ENCODE data around the gene PCNX4. TPM values are rescaled to one million over a fixed set of nuclear protein-coding genes. Genes with fewer than 3 reads are reported as not detected.
A peak's percentile ranks its signal among the peaks of the same experiment; 100 is the strongest.

The PCNX4 gene
- total RNA-seq, 2 experiments from 2014 or later = 49.1 to 54.4 TPM

- intact Hi-C loops (cut with micrococcal nuclease; ENCODE audit: unreplicated experiment) = no loop called here
- no peak for DNase-seq (ENCODE audit: low spot score)
- H3K4me3 ChIP-seq (ENCODE audit: low read depth, low read length, poor library complexity, severe bottlenecking) = no peak overlapping the region
- peaks cover 5% of the 10 kb centered on the region for H3K4me1 ChIP-seq (ENCODE audit: insufficient read depth, low read length, poor library complexity, severe bottlenecking)
- no peaks in the 10 kb centered on the region for H3K79me2 ChIP-seq (ENCODE audit: insufficient read depth, low read depth, low read length)
- no peaks in the 10 kb centered on the region for H3K9me2 ChIP-seq (ENCODE audit: insufficient read depth, low read length)
- H3K9me3 ChIP-seq (ENCODE audit: low read length) = no peaks in the 10 kb centered on the region; the same call in 1 of the 2 replicates
- BruUV-seq (replicated peaks) = no TSS peak
- H4K20me1 ChIP-seq (ENCODE audit: insufficient read depth, low read length) = no peaks in the 10 kb centered on the region
- no peaks in the 10 kb centered on the region for H3K36me3 ChIP-seq (ENCODE audit: insufficient read depth, low read length)
- H3K4me2 ChIP-seq (ENCODE audit: low read length) = no peak overlapping the region
- H3K27ac ChIP-seq (ENCODE audit: low read depth, low read length, poor library complexity, severe bottlenecking) = no peak overlapping the region
- TF ChIP-seq EZH2phosphoT487 (IDR thresholded peaks at IDR 0.05; ENCODE audit: borderline replicate concordance, low read depth, low read length) = no peak
- no peak for TF ChIP-seq CTCF (conservative IDR thresholded peaks at IDR 0.05; ENCODE audit: low read length)
- CTCF ChIA-PET (ENCODE audit: unreplicated experiment) = no interaction called here
- H2AFZ ChIP-seq (ENCODE audit: low read length) = no peak overlapping the region
- POLR2A ChIA-PET = no interaction called here
These were observed 6.0 kb upstream of the PCNX4 start for GRCh38 chr14:60085693-60086092.

GRCh38 chr14:60087668-60088067, 4.1 kb upstream of the PCNX4 start:
- no peak overlapping the region for H3K4me2 ChIP-seq (ENCODE audit: low read length)
- BruUV-seq (replicated peaks) = no TSS peak
- H3K79me2 ChIP-seq (ENCODE audit: insufficient read depth, low read depth, low read length) = peaks cover 5% of the 10 kb centered on the region
- H3K9me3 ChIP-seq (ENCODE audit: low read length) = no peaks in the 10 kb centered on the region; the same call in 1 of the 2 replicates
- peaks cover 7% of the 10 kb centered on the region for H3K4me1 ChIP-seq (ENCODE audit: insufficient read depth, low read length, poor library complexity, severe bottlenecking)
- no peak overlapping the region for H3K27ac ChIP-seq (ENCODE audit: low read depth, low read length, poor library complexity, severe bottlenecking)
- no peak for DNase-seq (ENCODE audit: low spot score)
- H3K9me2 ChIP-seq (ENCODE audit: insufficient read depth, low read length) = no peaks in the 10 kb centered on the region
- ChIA-PET CTCF (ENCODE audit: unreplicated experiment) (no interaction called here), POLR2A (interaction anchor here (0.8 kb wide), 1 partner anchor 96 kb away, joined by 4 read pairs; no protein-coding TSS in a partner anchor)
- intact Hi-C loops (cut with micrococcal nuclease; ENCODE audit: unreplicated experiment) = no loop called here
- H3K4me3 ChIP-seq (ENCODE audit: low read depth, low read length, poor library complexity, severe bottlenecking) = no peak overlapping the region
- no peaks in the 10 kb centered on the region; the same call in 1 of the 2 replicates for H4K20me1 ChIP-seq (ENCODE audit: insufficient read depth, low read length)
- TF ChIP-seq CTCF (conservative IDR thresholded peaks at IDR 0.05; ENCODE audit: low read length) = no peak
- no peak for TF ChIP-seq EZH2phosphoT487 (IDR thresholded peaks at IDR 0.05; ENCODE audit: borderline replicate concordance, low read depth, low read length)
- no peaks in the 10 kb centered on the region for H3K36me3 ChIP-seq (ENCODE audit: insufficient read depth, low read length)
- H2AFZ ChIP-seq (ENCODE audit: low read length) = no peak overlapping the region

GRCh38 chr14:60089221-60089620, 2.5 kb upstream of the PCNX4 start:
- TF ChIP-seq EZH2phosphoT487 (IDR thresholded peaks at IDR 0.05; ENCODE audit: borderline replicate concordance, low read depth, low read length) (no peak), CTCF (conservative IDR thresholded peaks at IDR 0.05; ENCODE audit: low read length) (no peak)
- Histone ChIP-seq H3K9me2 (ENCODE audit: insufficient read depth, low read length) (no peaks in the 10 kb centered on the region), H3K79me2 (ENCODE audit: insufficient read depth, low read depth, low read length) (peaks cover 21% of the 10 kb centered on the region), H3K4me1 (ENCODE audit: insufficient read depth, low read length, poor library complexity, severe bottlenecking) (peaks cover 17% of the 10 kb centered on the region), H2AFZ (ENCODE audit: low read length) (peak overlapping the region; percentile 13; the same call in 1 of the 2 replicates), H4K20me1 (ENCODE audit: insufficient read depth, low read length) (peaks cover 15% of the 10 kb centered on the region; the same call in 1 of the 2 replicates), H3K36me3 (ENCODE audit: insufficient read depth, low read length) (no peaks in the 10 kb centered on the region), H3K4me3 (ENCODE audit: low read depth, low read length, poor library complexity, severe bottlenecking) (no peak overlapping the region), H3K27ac (ENCODE audit: low read depth, low read length, poor library complexity, severe bottlenecking) (no peak overlapping the region), H3K9me3 (ENCODE audit: low read length) (no peaks in the 10 kb centered on the region; the same call in 1 of the 2 replicates), H3K4me2 (ENCODE audit: low read length) (no peak overlapping the region)
- ChIA-PET POLR2A (interaction anchor here (0.6 to 5.0 kb wide), 11 partner anchors 18 to 155 kb away, joined by 3 to 26 read pairs (median 3); partner anchors contain the start of gene DHRS7), CTCF (ENCODE audit: unreplicated experiment) (no interaction called here)
- DNase-seq (ENCODE audit: low spot score) = no peak
- intact Hi-C loops (cut with micrococcal nuclease; ENCODE audit: unreplicated experiment) = no loop called here
- BruUV-seq (replicated peaks) = no TSS peak

Data from OCI-LY7 (cell line).